SK-N-SH (cell line): ENCODE data around the gene SLC2A14.

Experiments
- CTCF ChIP-seq: fragments of 200-600 bp; sonication (generic); IDR thresholded peaks from 2 replicates; pipeline ENCODE4 v1.6.1; 2017; ENCODE audit warnings: antibody characterized with exemption, mild to moderate bottlenecking, moderate library complexity
- EZH2phosphoT487 ChIP-seq: fragments of 200-600 bp; sonication (generic); IDR thresholded peaks from 2 replicates; pipeline ENCODE4 v1.6.1; 2017; ENCODE audit warnings: low read depth, mixed run types, mild to moderate bottlenecking, antibody characterized with exemption, moderate library complexity, borderline replicate concordance
- GABPA ChIP-seq: IDR thresholded peaks from 2 replicates; pipeline ENCODE4 v1.4.0; 2012; ENCODE audit warnings: low read depth, mild to moderate bottlenecking
- RAD21 ChIP-seq: IDR thresholded peaks from 2 replicates; pipeline ENCODE4 v1.6.1; 2012; ENCODE audit warnings: mild to moderate bottlenecking, low read length
- REST ChIP-seq: IDR thresholded peaks from 2 replicates; pipeline ENCODE4 v1.6.1; 2012; ENCODE audit warnings: mild to moderate bottlenecking, low read depth, low read length, moderate library complexity
- TAF1 ChIP-seq: IDR thresholded peaks from 2 replicates; pipeline ENCODE4 v1.6.1; 2012; ENCODE audit warnings: low read depth, mild to moderate bottlenecking, low read length, moderate library complexity, borderline replicate concordance
- USF2 ChIP-seq: fragments of 150-350 bp; IDR thresholded peaks from 2 replicates; pipeline ENCODE4 v1.6.1; 2017; ENCODE audit warnings: antibody characterized with exemption, low read length, low read depth, borderline replicate concordance

- TF ChIP-seq REST = no peak
- no peak for TF ChIP-seq TAF1
- TF ChIP-seq RAD21 = no peak
- no peak for TF ChIP-seq CTCF
- TF ChIP-seq EZH2phosphoT487 = no peak
- no peak for TF ChIP-seq GABPA
- TF ChIP-seq USF2 = no peak
These were observed 4.7 kb upstream of the SLC2A14 start for GRCh38 chr12:7877420-7877819.
